Uterus (tissue), 2 donors: ENCODE measurements around the gene TCAF2.
"Not testable (repeated sequence)": the region's sequence is repeated elsewhere in the genome, so short reads cannot be mapped to it uniquely, and the experiment has no call there.

Experiments used
- POLR2A ChIP-seq, 2 donors: fragments of 450-650 bp; IDR thresholded peaks; one replicate each; pipeline ENCODE4 v1.6.1; 2016; ENCODE audit warnings: antibody characterized with exemption in 2 of 2, mild to moderate bottlenecking in 1 of 2, moderate library complexity in 1 of 2
- TF ChIP-seq, protein P1 (sequence below), 4 experiments: fragments of 200-600 bp in 2 of 4; fragments of 450-650 bp in 2 of 4; sonication (generic) in 2 of 4; IDR thresholded peaks; one replicate each; pipeline ENCODE4 v1.5.1; 2016 to 2019; ENCODE audit warnings: antibody characterized with exemption in 4 of 4, mild to moderate bottlenecking in 2 of 4, moderate library complexity in 1 of 4

DNA sequence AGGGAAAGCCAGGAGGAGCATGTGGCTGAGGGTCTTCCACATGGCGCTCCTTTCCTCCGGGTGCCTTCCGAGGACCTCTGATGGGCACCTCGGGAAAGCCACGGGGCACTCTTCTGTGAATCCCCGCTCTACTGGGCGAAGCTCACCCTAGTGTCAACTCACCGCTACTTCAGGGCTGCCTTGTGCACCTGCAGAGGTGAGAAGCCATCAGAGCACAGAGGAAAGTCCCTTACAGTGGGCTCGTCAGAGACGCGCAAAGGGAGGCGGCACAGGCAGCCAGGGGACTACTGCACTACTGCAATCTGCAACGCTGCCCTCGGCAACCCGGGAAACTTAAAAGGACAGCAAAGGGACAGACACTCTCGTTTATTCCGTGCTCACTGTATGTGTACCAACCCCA lies 1.4 kb downstream of the TCAF2 start:
- TF ChIP-seq, protein P1, sequence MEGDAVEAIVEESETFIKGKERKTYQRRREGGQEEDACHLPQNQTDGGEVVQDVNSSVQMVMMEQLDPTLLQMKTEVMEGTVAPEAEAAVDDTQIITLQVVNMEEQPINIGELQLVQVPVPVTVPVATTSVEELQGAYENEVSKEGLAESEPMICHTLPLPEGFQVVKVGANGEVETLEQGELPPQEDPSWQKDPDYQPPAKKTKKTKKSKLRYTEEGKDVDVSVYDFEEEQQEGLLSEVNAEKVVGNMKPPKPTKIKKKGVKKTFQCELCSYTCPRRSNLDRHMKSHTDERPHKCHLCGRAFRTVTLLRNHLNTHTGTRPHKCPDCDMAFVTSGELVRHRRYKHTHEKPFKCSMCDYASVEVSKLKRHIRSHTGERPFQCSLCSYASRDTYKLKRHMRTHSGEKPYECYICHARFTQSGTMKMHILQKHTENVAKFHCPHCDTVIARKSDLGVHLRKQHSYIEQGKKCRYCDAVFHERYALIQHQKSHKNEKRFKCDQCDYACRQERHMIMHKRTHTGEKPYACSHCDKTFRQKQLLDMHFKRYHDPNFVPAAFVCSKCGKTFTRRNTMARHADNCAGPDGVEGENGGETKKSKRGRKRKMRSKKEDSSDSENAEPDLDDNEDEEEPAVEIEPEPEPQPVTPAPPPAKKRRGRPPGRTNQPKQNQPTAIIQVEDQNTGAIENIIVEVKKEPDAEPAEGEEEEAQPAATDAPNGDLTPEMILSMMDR (IDR thresholded peaks at IDR 0.05), result not testable (repeated sequence)
- TF ChIP-seq POLR2A (IDR thresholded peaks at IDR 0.05), result not testable (repeated sequence)
